ENCODE data around the gene PSMA3.

GRCh38 chr14:58298477-58299400, 54.1 kb downstream of the PSMA3 start, which contains the start of gene ARID4A:
- TF ChIP-seq CTCF (IDR thresholded peaks at IDR 0.05) (no peak), POLR2A (IDR thresholded peaks at IDR 0.05) (peak; percentile 83 to 99)
